ENCODE results near the gene HLA-DQA2.

DNA sequence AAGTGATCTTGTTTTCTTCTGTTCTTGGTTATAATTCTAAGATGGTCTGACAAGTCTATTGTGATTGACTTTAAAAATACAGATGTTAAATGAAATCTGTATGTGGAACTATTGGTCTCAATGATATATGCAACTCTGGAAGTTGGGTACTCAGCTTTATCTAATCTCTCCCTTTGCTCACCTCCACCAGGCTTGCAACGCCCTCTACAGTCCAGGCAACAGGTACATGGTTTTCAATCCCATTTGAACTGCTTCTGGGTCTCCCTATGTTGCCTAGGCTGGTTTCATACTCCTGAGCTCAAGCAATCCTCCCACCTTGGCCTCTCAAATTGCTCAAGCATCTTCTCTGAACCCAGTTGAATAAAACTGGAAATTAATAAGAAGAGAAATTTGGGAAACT, 49.2 kb upstream of the HLA-DQA2 start:
- TF ChIP-seq, protein P1, sequence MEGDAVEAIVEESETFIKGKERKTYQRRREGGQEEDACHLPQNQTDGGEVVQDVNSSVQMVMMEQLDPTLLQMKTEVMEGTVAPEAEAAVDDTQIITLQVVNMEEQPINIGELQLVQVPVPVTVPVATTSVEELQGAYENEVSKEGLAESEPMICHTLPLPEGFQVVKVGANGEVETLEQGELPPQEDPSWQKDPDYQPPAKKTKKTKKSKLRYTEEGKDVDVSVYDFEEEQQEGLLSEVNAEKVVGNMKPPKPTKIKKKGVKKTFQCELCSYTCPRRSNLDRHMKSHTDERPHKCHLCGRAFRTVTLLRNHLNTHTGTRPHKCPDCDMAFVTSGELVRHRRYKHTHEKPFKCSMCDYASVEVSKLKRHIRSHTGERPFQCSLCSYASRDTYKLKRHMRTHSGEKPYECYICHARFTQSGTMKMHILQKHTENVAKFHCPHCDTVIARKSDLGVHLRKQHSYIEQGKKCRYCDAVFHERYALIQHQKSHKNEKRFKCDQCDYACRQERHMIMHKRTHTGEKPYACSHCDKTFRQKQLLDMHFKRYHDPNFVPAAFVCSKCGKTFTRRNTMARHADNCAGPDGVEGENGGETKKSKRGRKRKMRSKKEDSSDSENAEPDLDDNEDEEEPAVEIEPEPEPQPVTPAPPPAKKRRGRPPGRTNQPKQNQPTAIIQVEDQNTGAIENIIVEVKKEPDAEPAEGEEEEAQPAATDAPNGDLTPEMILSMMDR (IDR thresholded peaks at IDR 0.05) = peak in 3 of 4 experiments; percentile 40 to 59 (median 52)
- no peak for TF ChIP-seq POLR2A (IDR thresholded peaks at IDR 0.05)
- peak; percentile 18 for TF ChIP-seq POLR2AphosphoS5 (IDR thresholded peaks at IDR 0.05)

Measured in prostate gland (tissue), 2 donors.